WERI-Rb-1 (cell line): ENCODE results near the gene OSTM1.
A peak's percentile ranks its signal among the peaks of the same experiment; 100 is the strongest.

ENCODE experiments used
- DNase-seq: peaks from one replicate; pipeline ENCODE4 v3.0.0-alpha.2; 2020
- H3K27ac ChIP-seq: fragments of 250-450 bp; sonication (Bioruptor Pico); 2 replicates; pipeline ENCODE4 v1.5.1; 2020; ENCODE audit warnings: mild to moderate bottlenecking, moderate library complexity
- H3K27me3 ChIP-seq: fragments of 250-450 bp; sonication (Bioruptor Pico); 2 replicates; pipeline ENCODE4 v1.5.1; 2021; ENCODE audit warnings: mild to moderate bottlenecking, low read depth, moderate library complexity; ENCODE audit not compliant: insufficient read depth, severe bottlenecking
- H3K36me3 ChIP-seq: fragments of 250-450 bp; sonication (Bioruptor Pico); 2 replicates; pipeline ENCODE4 v1.5.1; 2020; ENCODE audit warnings: mild to moderate bottlenecking, moderate library complexity
- H3K4me3 ChIP-seq: 2 replicates; pipeline ENCODE4 v1.5.1; 2011; ENCODE audit warnings: low read depth, mild to moderate bottlenecking, control low read depth, low read length
- H3K9me3 ChIP-seq: fragments of 250-450 bp; sonication (Bioruptor Pico); 2 replicates; pipeline ENCODE4 v1.5.1; 2021; ENCODE audit warnings: mild to moderate bottlenecking, moderate library complexity; ENCODE audit not compliant: severe bottlenecking
- TF ChIP-seq, protein P1 (sequence below): IDR thresholded peaks from 2 replicates; pipeline ENCODE4 v1.5.1; 2011; ENCODE audit warnings: low read depth, mild to moderate bottlenecking, control low read depth, inconsistent platforms, low read length

Gene OSTM1

GRCh38 chr6:108119769-108120141 is 45.2 kb upstream of the OSTM1 start:
- Histone ChIP-seq H3K27me3 (peaks cover 5% of the 10 kb centered on the region), H3K27ac (no peak overlapping the region), H3K9me3 (no peaks in the 10 kb centered on the region), H3K36me3 (no peaks in the 10 kb centered on the region), H3K4me3 (no peak overlapping the region)
- TF ChIP-seq, protein P1, sequence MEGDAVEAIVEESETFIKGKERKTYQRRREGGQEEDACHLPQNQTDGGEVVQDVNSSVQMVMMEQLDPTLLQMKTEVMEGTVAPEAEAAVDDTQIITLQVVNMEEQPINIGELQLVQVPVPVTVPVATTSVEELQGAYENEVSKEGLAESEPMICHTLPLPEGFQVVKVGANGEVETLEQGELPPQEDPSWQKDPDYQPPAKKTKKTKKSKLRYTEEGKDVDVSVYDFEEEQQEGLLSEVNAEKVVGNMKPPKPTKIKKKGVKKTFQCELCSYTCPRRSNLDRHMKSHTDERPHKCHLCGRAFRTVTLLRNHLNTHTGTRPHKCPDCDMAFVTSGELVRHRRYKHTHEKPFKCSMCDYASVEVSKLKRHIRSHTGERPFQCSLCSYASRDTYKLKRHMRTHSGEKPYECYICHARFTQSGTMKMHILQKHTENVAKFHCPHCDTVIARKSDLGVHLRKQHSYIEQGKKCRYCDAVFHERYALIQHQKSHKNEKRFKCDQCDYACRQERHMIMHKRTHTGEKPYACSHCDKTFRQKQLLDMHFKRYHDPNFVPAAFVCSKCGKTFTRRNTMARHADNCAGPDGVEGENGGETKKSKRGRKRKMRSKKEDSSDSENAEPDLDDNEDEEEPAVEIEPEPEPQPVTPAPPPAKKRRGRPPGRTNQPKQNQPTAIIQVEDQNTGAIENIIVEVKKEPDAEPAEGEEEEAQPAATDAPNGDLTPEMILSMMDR, result no peak
- DNase-seq, result no peak

DNA sequence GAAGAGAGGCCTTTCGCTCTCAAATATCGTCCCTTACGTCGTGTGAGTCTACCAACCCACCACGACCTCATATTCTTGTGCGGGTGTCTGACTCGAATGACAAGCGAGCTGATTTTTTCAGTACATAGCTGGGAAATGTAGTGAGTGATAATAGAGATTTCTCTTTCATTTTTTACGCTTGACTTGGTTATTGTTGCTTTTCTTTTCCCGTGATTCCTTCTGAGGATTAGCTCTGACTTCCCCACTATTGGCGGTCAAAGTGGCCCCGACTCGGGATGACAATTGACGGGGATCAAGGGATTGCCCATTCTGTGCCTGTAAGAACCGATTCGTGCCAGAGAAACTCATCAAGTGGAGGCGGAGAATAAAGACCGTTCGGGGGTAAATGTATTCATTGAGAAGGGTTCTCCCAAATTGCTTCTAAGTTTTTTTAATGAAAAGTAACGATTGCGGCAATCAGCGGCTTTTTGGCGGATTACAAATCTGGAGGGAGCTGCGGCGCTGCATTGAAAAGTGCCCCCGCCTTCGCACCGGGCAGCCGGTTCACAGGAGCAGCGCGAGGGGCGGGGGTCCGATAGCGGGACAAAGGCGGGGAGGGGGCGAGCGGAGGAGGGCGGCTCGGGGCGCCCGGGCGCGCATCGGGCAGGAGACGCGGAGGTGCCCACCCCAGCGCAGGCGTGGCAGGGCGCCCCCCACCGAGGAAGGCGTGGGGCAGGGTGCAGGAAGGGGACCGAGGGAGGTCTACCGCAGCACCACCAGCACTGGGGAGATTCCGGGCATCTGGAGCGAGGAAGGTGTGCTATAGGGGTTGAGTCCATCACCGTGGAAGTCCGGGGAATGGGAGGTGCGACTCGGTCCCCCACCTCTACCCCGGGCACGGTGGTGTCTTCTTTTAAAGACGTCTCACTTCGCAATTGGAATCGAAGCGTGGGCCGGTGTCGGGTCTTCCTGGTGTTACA is 44.5 kb upstream of the OSTM1 start:
- Histone ChIP-seq H3K27me3 (peaks cover 5% of the 10 kb centered on the region), H3K4me3 (no peak overlapping the region), H3K36me3 (no peaks in the 10 kb centered on the region), H3K9me3 (no peaks in the 10 kb centered on the region), H3K27ac (no peak overlapping the region)
- TF ChIP-seq, protein P1, result no peak
- no peak for DNase-seq

GRCh38 chr6:108118359-108118724 is 43.8 kb upstream of the OSTM1 start:
- Histone ChIP-seq H3K9me3 (no peaks in the 10 kb centered on the region), H3K27me3 (peaks cover 5% of the 10 kb centered on the region), H3K36me3 (no peaks in the 10 kb centered on the region), H3K4me3 (peak overlapping the region; percentile 64), H3K27ac (no peak overlapping the region)
- DNase-seq, result no peak
- TF ChIP-seq, protein P1, result no peak

DNA sequence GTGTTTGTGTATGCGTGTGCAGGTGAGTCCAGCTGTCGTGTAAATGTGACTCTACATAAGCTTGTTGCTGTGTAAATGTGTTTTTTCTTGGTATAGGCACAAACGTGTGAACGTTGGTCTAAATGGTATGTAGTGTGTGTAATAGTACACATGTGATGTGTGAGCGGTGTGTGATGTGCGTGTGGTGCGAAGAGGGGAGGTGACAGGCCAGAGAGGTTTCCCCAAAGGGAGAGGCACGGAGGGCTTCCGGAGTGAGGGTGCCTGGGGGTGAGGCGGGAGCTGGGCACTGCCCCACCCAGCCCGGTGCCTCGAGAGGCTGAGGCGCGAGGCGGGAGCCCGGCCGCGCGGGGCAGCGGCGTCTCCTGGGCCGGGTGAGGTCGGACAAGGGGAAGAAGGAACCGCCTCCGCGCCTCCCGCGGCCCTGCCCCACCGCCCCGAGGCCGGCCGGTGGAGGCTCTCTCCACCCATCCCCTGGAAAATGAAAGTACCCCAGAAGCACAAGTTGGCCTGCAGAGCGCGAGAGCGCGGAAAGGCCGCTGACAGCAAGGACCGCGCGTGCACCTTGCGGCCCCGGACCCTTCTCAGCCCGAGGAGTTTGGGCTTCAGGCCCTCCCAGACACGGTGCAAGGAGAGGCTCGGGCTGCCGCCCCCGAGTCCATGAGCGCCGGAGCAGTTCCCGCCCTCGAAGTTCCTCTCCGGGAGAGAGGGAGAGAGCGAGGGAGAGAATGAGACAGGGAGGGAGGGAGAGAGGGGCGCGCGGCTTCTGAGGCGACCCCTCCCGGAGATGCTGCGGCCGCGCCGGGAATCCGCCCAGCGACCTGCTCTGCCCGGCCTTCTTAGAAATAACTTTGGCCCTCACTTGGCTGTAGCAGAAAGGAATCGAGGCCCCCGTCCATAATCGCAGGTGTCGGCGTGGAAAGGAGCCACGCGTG is 43.2 kb upstream of the OSTM1 start:
- no peaks in the 10 kb centered on the region for H3K9me3 ChIP-seq
- H3K36me3 ChIP-seq, result no peaks in the 10 kb centered on the region
- peak overlapping the region; percentile 64 for H3K4me3 ChIP-seq
- TF ChIP-seq, protein P1, result no peak
- peaks cover 5% of the 10 kb centered on the region for H3K27me3 ChIP-seq
- peak; percentile 37 for DNase-seq
- no peak overlapping the region for H3K27ac ChIP-seq

- Histone ChIP-seq H3K36me3 (no peaks in the 10 kb centered on the region), H3K9me3 (no peaks in the 10 kb centered on the region), H3K27ac (no peak overlapping the region), H3K4me3 (no peak overlapping the region; the same call in 1 of the 2 replicates), H3K27me3 (peaks cover 5% of the 10 kb centered on the region)
- TF ChIP-seq, protein P1, result no peak
- DNase-seq, result no peak
These were observed 42.2 kb upstream of the OSTM1 start for GRCh38 chr6:108116546-108117426.
